Measurements from ENCODE around the gene VPS33A.
"Not testable (repeated sequence)": the region's sequence is repeated elsewhere in the genome, so short reads cannot be mapped to it uniquely, and the experiment has no call there.

The VPS33A gene

DNA sequence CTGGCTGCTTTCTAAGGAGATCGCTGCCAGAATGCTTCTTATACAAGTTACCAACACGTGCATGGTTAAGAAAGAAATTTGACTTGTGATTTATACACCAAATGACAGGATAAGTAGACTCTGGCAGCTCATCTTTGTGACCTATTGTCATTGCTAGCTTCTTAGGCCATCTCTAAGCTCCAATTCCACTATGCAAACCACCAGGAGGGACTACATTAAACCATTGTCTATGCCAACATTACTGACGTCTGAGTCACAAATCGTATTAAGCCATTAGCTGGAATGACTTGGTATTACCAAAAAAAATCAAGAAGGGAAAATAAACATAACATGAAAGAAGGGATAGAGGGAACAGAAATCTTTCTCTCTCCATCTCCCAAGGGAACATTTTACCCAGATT lies 15.8 kb upstream of the VPS33A start:
- DNase-seq: no peak
- H3K9me3 Mint-ChIP-seq: no peaks in the 10 kb centered on the region
- H3K27ac Mint-ChIP-seq: no peak overlapping the region
- H3K4me1 Mint-ChIP-seq: no peaks in the 10 kb centered on the region
- H3K4me3 Mint-ChIP-seq: no peak overlapping the region
- ATAC-seq: no peak
- H3K27me3 Mint-ChIP-seq: no peaks in the 10 kb centered on the region
- H3K36me3 Mint-ChIP-seq (ENCODE audit: low read depth): peaks cover 8% of the 10 kb centered on the region

- Mint-ChIP-seq H3K9me3 (no peaks in the 10 kb centered on the region), H3K27me3 (no peaks in the 10 kb centered on the region), H3K36me3 (ENCODE audit: low read depth) (peaks cover 18% of the 10 kb centered on the region), H3K27ac (no peak overlapping the region), H3K4me3 (no peak overlapping the region), H3K4me1 (no peaks in the 10 kb centered on the region)
- ATAC-seq: no peak
- DNase-seq: no peak
These were observed 9.9 kb upstream of the VPS33A start for GRCh38 chr12:122276242-122276641.

GRCh38 chr12:122275459-122275858 lies 9.2 kb upstream of the VPS33A start:
- no peaks in the 10 kb centered on the region for H3K27me3 Mint-ChIP-seq
- peaks cover 18% of the 10 kb centered on the region for H3K36me3 Mint-ChIP-seq (ENCODE audit: low read depth)
- no peaks in the 10 kb centered on the region for H3K9me3 Mint-ChIP-seq
- ATAC-seq (no peak), DNase-seq (no peak)
- no peaks in the 10 kb centered on the region for H3K4me1 Mint-ChIP-seq
- no peak overlapping the region for H3K4me3 Mint-ChIP-seq
- no peak overlapping the region for H3K27ac Mint-ChIP-seq

- H3K27me3 Mint-ChIP-seq: peaks cover 3% of the 10 kb centered on the region
- peaks cover 28% of the 10 kb centered on the region for H3K4me1 Mint-ChIP-seq
- peak; percentile 34 for ATAC-seq
- peaks cover 20% of the 10 kb centered on the region for H3K36me3 Mint-ChIP-seq (ENCODE audit: low read depth)
- peak overlapping the region; percentile 96 for H3K4me3 Mint-ChIP-seq
- peak; percentile 38 for DNase-seq
- H3K9me3 Mint-ChIP-seq: no peaks in the 10 kb centered on the region
- peak overlapping the region; percentile 99 for H3K27ac Mint-ChIP-seq
These were observed 436 bp downstream of the VPS33A start for GRCh38 chr12:122265886-122266229.

- Mint-ChIP-seq H3K4me1 (peaks cover 28% of the 10 kb centered on the region), H3K4me3 (peak overlapping the region; percentile 96), H3K9me3 (no peaks in the 10 kb centered on the region), H3K36me3 (ENCODE audit: low read depth) (peaks cover 22% of the 10 kb centered on the region), H3K27ac (peak overlapping the region; percentile 99), H3K27me3 (peaks cover 3% of the 10 kb centered on the region)
- no peak for ATAC-seq
- no peak for DNase-seq
These were observed 818 bp downstream of the VPS33A start for GRCh38 chr12:122265476-122265875.

DNA sequence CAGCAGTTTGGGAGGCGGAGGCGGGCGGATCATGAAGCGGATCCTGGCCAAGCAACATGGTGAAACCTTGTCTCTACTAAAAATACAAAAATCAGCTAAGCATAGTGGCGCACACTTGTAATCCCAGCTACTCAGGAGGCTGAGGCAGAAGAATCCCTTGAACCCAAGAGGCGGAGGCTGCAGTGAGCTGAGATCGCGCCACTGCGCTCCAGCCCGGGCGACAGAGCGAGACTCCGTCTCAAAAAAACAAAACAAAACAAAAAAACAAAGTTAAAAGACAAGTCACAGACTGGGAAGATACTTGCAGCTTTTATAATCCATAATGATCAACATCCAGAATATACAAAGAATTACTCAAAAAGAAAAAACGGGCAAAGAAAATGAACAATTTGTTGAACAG lies 5.6 kb downstream of the VPS33A start:
- H3K4me3 Mint-ChIP-seq, DNase-seq, H3K27me3 Mint-ChIP-seq, H3K27ac Mint-ChIP-seq, ATAC-seq, H3K9me3 Mint-ChIP-seq: not testable (repeated sequence)
- Mint-ChIP-seq H3K36me3 (ENCODE audit: low read depth) (peaks cover 40% of the 10 kb centered on the region), H3K4me1 (peaks cover 15% of the 10 kb centered on the region)

DNA sequence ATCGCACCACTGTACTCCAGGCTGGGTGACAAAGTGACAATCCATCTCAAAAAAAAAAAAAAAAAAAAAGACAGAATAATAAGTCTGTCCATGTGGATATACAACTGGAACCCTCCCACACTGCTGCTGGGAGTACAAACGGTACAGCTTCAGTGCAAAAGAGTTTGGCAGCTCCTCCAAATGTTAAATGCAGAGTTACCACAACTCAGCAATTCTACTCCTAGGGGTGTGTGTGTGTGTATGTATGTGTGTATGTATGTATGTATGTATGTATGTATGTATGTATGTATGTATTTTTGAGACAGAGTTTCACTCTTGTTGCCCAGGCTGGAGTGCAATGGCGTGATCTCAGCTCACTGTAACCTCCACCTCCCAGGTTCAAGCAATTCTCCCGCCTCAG lies 7.4 kb downstream of the VPS33A start:
- H3K9me3 Mint-ChIP-seq, H3K27ac Mint-ChIP-seq, H3K4me3 Mint-ChIP-seq, H3K27me3 Mint-ChIP-seq, DNase-seq, ATAC-seq, H3K4me1 Mint-ChIP-seq: not testable (repeated sequence)
- peaks cover 40% of the 10 kb centered on the region for H3K36me3 Mint-ChIP-seq (ENCODE audit: low read depth)

DNA sequence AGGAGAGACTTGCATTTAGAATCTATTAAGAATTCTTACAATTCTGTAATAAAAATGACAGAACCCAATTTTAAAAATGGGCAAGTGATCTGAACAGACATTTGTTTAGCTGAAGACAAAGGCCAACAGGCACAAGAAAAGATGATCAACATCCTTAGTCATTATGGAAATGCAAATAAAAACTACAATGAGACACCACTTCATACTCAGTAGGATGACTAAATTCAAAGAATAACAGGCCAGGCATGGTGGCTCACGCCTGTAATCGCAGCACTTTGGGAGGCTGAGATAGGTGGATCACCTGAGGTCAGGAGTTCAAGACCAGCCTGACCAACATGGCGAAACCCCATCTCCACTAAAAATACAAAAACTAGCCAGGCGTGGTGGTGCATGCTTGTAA lies 7.8 kb downstream of the VPS33A start:
- H3K36me3 Mint-ChIP-seq (ENCODE audit: low read depth): peaks cover 37% of the 10 kb centered on the region
- not testable (repeated sequence) for H3K4me1 Mint-ChIP-seq, H3K9me3 Mint-ChIP-seq, DNase-seq, ATAC-seq, H3K27me3 Mint-ChIP-seq, H3K4me3 Mint-ChIP-seq, H3K27ac Mint-ChIP-seq

DNA sequence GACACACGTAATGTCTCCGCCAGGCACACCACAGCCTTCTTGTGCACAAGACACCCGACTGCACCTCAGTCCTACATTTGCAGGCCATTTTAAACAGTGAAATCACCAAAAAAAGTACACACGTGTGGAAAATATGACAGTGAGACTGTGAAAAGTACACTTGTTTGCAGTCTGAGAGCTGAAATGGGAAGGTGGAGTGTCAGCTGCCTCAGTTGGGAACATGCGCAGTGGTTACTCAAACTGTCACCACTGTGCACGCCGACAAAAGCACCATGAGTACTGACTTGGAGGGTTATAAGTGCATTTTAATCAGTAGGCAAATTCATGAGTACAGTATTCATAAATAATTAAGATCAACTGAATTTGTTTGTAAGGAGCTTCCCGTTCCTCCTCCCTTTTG lies 15.8 kb downstream of the VPS33A start:
- no peaks in the 10 kb centered on the region for H3K9me3 Mint-ChIP-seq
- no peaks in the 10 kb centered on the region for H3K27me3 Mint-ChIP-seq
- H3K27ac Mint-ChIP-seq: no peak overlapping the region
- H3K36me3 Mint-ChIP-seq (ENCODE audit: low read depth): peaks cover 22% of the 10 kb centered on the region
- peaks cover 2% of the 10 kb centered on the region for H3K4me1 Mint-ChIP-seq
- no peak overlapping the region for H3K4me3 Mint-ChIP-seq
- ATAC-seq (no peak), DNase-seq (no peak)

- H3K4me3 Mint-ChIP-seq: no peak overlapping the region
- H3K4me1 Mint-ChIP-seq: peaks cover 5% of the 10 kb centered on the region
- H3K27me3 Mint-ChIP-seq: no peaks in the 10 kb centered on the region
- no peak overlapping the region for H3K27ac Mint-ChIP-seq
- peaks cover 22% of the 10 kb centered on the region for H3K36me3 Mint-ChIP-seq (ENCODE audit: low read depth)
- DNase-seq (no peak), ATAC-seq (no peak)
- no peaks in the 10 kb centered on the region for H3K9me3 Mint-ChIP-seq
These were observed 16.2 kb downstream of the VPS33A start for GRCh38 chr12:122250047-122250446.

- ATAC-seq (no peak), DNase-seq (no peak)
- H3K9me3 Mint-ChIP-seq: no peaks in the 10 kb centered on the region
- H3K36me3 Mint-ChIP-seq (ENCODE audit: low read depth): peaks cover 30% of the 10 kb centered on the region
- no peaks in the 10 kb centered on the region for H3K27me3 Mint-ChIP-seq
- H3K4me1 Mint-ChIP-seq: peaks cover 22% of the 10 kb centered on the region
- no peak overlapping the region for H3K4me3 Mint-ChIP-seq
- peak overlapping the region; percentile 34 for H3K27ac Mint-ChIP-seq
These were observed 20.7 kb downstream of the VPS33A start for GRCh38 chr12:122245553-122245952.

GRCh38 chr12:122244565-122245371 lies 21.5 kb downstream of the VPS33A start:
- Mint-ChIP-seq H3K27ac (peak overlapping the region; percentile 82), H3K9me3 (no peaks in the 10 kb centered on the region), H3K36me3 (ENCODE audit: low read depth) (peaks cover 30% of the 10 kb centered on the region), H3K4me1 (peaks cover 22% of the 10 kb centered on the region), H3K4me3 (peak overlapping the region; percentile 72), H3K27me3 (no peaks in the 10 kb centered on the region)
- ATAC-seq: peak; percentile 61
- DNase-seq: no peak

DNA sequence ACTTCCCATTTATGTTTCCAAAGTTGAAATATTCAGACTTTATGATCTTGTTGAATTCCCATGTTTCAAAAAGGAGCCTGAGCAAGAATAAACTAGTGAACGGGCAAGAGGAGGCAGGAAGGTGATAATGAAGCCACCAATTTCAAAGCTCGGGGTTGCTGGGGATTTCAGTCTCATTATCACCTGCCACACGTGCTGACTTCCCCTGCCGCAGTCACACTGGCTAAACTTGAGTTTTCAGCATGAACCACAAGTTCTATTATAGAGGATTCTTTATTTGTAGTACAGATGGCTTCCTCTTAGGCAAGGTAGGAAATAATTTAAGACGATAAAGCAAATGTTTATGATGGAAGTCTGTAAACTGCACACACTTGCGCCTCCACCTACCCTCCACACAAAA lies 22.3 kb downstream of the VPS33A start:
- no peak for ATAC-seq

GRCh38 chr12:122238861-122239260 lies 27.4 kb downstream of the VPS33A start:
- Mint-ChIP-seq H3K27ac (no peak overlapping the region), H3K4me1 (peaks cover 5% of the 10 kb centered on the region), H3K9me3 (no peaks in the 10 kb centered on the region), H3K27me3 (no peaks in the 10 kb centered on the region), H3K36me3 (ENCODE audit: low read depth) (peaks cover 19% of the 10 kb centered on the region), H3K4me3 (no peak overlapping the region)
- ATAC-seq (no peak), DNase-seq (no peak)

More for the DNA sequence above, 22.3 kb downstream of the VPS33A start:
- H3K27me3 Mint-ChIP-seq: no peaks in the 10 kb centered on the region
- H3K4me3 Mint-ChIP-seq: peak overlapping the region; percentile 72
- peak overlapping the region; percentile 82 for H3K27ac Mint-ChIP-seq
- H3K36me3 Mint-ChIP-seq (ENCODE audit: low read depth): peaks cover 24% of the 10 kb centered on the region
- no peaks in the 10 kb centered on the region for H3K9me3 Mint-ChIP-seq
- no peak for DNase-seq
- peaks cover 22% of the 10 kb centered on the region for H3K4me1 Mint-ChIP-seq

DNA sequence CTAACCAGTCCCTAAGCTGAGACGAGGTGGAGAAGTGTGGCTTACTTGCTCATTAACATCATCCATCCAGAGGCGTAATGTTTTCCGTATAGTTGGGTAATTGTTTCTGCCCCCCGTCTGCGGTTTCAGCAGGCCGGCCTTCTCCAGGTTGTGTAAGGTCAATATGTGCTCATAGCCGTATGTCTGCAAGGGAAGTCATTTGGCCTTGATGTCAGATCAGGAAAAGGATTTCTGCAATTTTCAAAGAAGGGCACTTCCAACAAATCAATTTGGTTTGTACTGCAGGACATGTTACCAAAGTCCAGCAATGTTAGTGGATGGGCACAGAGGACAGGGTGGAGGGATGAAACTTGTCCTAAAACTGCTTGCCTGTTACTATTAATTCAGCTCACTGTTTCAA lies 30.6 kb downstream of the VPS33A start:
- Mint-ChIP-seq H3K9me3 (no peaks in the 10 kb centered on the region), H3K27ac (no peak overlapping the region), H3K4me3 (no peak overlapping the region), H3K4me1 (no peaks in the 10 kb centered on the region), H3K36me3 (ENCODE audit: low read depth) (peaks cover 27% of the 10 kb centered on the region), H3K27me3 (no peaks in the 10 kb centered on the region)
- DNase-seq: no peak
- ATAC-seq: no peak

GRCh38 chr12:122232691-122233090 lies 33.6 kb downstream of the VPS33A start:
- DNase-seq: no peak
- Mint-ChIP-seq H3K4me3 (no peak overlapping the region), H3K4me1 (peaks cover 4% of the 10 kb centered on the region), H3K27me3 (no peaks in the 10 kb centered on the region), H3K9me3 (no peaks in the 10 kb centered on the region), H3K27ac (no peak overlapping the region), H3K36me3 (ENCODE audit: low read depth) (peaks cover 21% of the 10 kb centered on the region)
- ATAC-seq: no peak
